OCI-LY3 (cell line): ENCODE data around the gene TENM4.

Experiments
- CTCF ChIP-seq: fragments of 200-600, 300-600 bp; sonication (generic); IDR thresholded peaks from 2 replicates; pipeline ENCODE4 v1.5.1; 2014; ENCODE audit warnings: antibody characterized with exemption, low read length, low read depth
- EZH2phosphoT487 ChIP-seq: fragments of 200-600 bp; shearing (Covaris generic); IDR thresholded peaks from 2 replicates; pipeline ENCODE4 v1.6.1; 2018; ENCODE audit warnings: antibody characterized with exemption, mixed run types, low read depth

DNA sequence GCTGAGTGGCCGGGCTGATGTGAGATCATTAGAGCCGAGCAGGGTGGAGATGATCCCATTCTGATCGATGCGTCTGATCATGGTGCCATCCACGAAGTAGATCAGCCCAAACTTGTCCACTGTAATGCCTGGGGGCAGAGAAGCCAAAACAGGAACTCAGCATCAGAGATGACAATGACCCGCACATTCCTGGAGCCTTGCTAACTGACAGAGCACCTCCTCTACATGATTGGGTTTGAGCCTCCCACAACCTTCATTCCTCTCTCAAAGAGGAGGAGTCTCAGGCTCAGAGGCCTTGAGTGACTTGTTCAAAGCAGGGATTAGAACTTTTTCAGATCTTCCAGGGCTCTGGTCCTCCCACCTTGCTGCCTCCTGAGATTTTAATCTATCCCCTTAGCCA lies 732.4 kb downstream of the TENM4 start:
- no peak for TF ChIP-seq CTCF
- TF ChIP-seq EZH2phosphoT487 = no peak
